IPS DF 19.7 (cell line): ENCODE data around the gene PF4V1.
"Not testable (repeated sequence)": the region's sequence is repeated elsewhere in the genome, so short reads cannot be mapped to it uniquely, and the experiment has no call there.

Experiments used
- DNase-seq: peaks from one replicate; pipeline ENCODE4 v3.0.0-alpha.2; 2013; ENCODE audit warnings: low read depth, low spot score

Gene PF4V1

DNA sequence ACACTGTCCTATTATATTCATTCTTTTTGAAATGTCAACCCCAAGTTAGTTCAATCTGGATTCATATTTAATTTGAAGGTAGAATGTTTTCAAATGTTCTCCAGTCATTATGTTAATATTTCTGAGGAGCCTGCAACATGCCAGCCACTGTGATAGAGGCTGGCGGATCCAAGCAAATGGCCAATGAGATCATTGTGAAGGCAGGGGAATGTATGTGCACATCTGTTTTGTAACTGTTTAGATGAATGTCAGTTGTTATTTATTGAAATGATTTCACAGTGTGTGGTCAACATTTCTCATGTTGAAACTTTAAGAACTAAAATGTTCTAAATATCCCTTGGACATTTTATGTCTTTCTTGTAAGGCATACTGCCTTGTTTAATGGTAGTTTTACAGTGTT is 17.7 kb downstream of the PF4V1 start:
- DNase-seq: no peak

DNA sequence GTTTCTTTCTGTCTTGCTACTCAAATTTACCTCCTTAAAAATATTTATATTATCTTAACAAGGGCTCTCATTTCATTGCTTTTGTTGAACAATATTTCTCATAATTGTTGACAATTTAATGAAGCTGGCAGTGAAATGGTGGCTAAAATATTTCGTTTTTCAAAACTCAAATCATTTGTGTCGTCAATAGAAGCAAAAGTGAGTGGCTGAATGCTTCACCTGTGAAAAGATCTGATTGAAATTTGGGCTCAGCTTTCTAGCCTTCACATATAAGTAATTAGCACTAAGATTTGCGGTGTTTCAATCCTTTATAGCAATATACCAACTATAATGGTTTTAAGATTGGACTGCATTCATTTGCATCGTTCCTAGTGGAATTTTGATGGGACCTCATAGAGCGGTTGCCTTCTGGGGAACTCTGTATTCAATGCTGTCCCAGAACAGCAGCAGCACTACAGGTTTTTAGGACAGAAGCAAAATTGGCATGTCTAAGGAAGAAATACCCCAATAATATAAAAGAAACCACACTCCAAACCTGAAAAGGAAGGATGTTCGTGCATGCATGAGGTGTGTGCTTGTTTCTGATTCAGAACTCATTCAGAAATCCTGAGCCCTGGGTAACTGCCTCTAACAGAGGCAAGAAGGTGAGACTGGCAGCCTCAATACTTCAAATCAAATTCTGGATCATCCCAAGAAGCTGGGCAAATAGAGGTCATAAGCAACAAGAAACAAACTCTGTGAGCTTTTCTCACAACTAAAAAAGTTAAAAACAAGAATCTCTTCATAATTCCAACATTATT is 18.6 kb downstream of the PF4V1 start:
- DNase-seq: no peak

DNA sequence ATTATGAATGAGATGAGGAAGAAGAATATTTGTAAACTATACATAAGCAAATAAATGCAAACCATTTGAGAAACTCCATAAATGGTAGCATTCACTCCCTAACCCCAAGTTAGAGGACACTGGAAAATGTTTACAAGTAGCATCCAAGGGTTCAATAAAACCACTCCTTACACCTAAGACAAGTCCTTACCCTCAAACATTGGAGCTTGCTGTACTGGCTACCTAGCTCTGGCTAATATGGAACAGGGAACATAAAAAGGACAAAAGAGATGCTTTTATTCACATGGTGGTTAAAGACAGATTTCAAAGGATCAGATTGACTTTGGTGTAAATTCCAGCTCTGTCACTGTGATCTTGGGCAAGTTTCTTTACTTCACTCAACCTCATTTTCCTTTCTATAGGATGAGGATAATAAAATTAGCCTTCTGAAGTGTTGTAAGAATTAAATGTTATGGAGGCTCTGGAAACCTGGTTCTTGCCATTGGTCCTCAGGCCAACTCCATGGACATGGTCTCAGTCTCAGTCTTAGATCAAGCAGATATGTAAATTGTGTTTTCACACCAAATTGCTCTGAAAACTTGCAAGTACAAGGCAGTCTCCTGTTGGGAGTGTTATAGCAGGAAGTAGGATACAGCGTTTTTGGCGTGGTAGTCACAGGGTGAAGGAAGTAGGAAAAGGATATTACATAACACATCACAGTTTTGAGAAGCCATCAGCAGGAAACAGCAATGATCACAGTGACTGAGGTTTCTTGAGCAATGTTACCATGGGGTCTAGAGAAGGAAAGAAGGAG is 19.4 kb downstream of the PF4V1 start:
- DNase-seq: no peak

DNA sequence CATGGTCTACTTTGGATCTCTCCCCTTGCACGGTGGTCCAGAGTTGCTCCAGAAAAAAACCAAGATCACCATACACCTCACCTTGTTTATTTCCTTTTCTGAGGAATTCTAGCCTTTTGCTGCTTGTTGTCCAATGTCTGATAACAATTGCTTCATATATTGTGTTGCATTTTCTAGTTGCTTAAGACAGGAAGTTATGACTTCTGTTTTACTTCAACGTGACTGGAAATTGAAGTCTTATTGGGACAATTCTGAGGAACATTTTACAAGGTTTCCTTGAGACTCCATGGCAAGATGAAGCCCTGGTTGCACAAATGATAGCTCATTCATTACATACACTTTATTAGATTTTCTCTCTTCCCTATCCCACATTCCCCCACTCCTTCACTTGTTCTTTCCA is 21.3 kb downstream of the PF4V1 start:
- no peak for DNase-seq

DNA sequence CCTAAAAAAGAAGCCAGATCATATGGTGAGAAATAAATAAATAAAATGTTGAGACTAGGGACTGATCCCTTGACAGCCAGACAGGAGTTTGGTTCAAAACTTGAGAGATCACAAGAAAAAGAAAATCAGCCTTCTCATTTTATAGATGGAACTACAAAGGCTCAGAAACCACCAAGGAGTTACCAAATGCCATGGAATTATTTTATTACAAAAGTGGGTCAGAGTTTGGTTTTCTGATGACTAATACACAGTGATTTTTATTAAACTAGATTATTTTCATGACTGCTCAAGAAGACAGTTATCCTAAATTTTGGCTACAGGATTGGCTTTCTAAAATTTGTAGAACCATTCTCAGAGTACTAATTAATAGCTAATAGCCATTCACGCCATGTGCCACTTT is 22.3 kb downstream of the PF4V1 start:
- DNase-seq: no peak

DNA sequence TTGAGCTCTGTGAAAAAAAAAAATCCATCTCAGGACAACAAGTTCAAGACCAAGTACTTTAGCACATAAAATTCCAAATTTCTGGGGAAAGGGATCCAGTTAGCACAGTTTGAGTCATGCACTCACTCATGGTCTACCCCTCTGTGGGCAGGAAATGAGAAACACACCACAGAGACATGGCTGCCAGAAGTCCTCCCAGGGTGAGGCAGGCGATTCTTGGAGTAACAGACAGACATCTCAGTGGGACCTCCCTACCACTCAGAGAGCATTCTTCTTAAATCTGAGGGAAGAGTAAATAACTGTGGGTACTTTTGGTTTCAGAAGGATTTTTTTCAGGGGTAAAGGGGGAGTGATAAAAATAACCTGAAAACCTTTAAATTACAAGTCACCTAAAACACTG is 30.2 kb downstream of the PF4V1 start:
- DNase-seq: no peak

- no peak for DNase-seq
These were observed 32.6 kb downstream of the PF4V1 start for GRCh38 chr4:73885574-73886267.

GRCh38 chr4:73891326-73891725 is 38.2 kb downstream of the PF4V1 start:
- no peak for DNase-seq

DNA sequence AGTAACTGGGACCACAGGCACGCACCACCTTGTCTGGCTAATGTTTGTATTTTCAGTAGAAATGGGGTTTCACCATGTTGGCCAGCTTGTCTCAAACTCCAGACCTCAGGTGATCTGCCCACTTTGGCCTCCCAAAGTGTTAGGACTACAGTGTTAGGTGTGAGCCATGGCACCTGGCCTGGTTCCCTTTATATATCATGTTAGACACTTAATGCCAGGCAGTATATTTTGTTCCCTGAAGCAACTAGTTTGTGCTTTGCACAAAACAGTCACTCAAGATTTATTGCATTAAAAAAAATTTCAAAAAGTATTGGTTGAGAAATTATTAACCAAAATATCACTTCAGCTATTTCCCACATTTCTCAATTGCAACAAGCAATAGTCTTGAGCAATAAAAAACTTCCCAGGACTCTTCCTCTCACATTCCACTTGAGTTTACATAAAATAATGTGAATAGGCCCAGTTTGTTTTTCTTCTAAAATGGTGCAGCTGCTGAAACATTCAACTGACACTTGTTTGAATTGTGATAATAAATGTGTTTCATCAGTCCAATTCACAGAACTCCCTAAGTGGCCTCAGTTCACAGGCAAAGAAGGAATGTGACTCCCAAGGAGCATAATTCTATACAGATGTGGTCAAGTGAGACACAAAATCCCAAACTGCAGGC is 38.8 kb downstream of the PF4V1 start:
- no peak for DNase-seq

- DNase-seq: no peak
These were observed 39.9 kb downstream of the PF4V1 start for GRCh38 chr4:73892966-73893365.

GRCh38 chr4:73894001-73894400 is 40.9 kb downstream of the PF4V1 start:
- no peak for DNase-seq

DNA sequence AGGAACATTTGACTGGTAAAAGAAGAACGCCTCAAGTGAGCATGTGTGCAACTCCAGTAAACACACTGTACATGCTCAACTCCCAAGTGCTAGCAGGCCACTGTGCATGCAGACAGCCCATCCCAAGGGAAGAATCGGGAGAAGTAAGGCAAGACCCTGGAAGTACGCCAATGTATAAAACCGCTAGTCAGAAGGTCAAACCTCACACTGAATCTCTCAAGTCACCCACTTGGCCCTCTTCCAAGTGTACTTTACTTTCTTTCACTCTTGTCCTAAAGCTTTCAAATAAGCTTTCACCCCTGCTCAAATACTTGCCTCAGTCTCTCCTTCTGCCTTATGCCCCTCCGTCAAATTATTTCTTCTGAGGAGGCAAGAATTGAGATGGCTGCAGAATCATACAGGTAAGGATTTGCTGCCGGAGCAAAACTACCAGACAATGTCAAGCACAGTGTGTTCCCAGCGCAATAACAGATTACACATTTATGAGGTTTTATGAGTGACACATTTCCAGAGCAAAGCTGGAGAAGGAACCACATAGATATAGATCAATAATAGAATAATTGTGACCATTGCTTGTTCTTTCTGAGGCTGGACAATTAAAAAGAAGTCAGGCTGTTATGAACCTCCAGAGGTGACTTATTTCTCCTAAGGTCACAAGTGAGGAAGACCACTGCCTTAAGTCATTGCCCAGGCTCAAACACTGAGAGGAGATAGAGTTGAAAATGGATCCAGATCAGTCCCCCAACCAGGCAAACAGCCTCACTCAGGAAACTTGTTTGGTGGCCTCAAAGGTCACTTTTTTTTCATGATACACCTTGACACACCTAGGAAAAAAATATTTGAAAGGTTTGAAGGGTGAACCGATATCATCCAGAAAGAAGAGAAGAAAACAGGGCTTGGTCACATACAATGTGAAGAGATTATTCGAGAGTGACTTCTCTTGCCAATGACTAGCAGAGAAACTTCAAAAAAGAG is 42.4 kb downstream of the PF4V1 start:
- DNase-seq: no peak

DNA sequence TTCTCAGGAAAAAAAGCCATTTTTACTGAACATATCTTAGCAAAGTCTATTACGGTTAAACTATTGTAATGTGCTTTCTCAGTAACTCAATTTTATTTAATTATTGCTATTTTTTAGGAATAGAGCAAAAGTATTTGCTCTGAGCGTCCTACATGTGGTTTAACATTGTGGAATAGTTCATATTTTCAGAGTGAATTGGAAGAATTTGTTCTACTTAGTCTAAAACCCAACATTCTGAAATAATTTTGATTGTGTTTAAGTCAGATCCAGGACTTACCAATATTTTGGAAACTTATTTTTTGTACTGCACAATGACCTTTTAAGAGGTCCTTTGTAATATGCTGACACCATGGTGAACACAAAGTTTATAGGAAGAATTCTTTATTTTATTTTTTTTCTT is 43.3 kb downstream of the PF4V1 start:
- no peak for DNase-seq

DNA sequence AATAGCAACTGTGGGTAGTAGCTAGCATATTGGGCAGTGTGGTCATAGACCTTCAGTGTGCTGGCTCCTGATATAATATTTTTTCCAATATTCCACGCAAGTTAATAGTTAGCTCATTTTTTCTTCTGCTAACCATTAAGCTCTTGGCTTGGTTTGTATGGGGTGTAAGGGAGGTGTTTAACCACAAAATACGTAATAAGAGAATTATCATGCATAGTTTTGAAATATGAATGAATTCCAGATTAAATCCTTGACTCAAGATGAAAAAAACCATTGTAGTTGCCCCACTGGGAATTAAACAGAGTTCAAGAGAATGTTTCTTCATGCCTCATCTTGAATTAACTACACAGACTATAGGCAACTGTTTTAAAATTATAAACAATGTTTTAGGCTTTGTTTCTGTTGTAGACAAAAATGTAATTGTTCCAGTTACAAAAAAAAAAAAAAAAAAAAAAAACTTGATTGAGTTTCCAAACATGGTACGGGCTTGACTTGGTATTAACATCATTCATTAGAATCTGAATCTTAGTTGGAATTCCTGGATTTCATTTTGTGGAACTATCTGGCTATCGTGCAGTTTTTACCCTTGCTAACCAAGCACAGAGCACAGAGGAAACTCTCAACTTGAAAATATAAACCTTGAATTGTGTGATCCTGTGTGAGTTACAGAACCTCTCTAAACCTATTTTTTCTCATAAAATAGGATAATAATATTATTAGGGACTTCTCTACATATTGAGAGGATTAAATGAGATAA is 44.5 kb downstream of the PF4V1 start:
- DNase-seq: no peak

DNA sequence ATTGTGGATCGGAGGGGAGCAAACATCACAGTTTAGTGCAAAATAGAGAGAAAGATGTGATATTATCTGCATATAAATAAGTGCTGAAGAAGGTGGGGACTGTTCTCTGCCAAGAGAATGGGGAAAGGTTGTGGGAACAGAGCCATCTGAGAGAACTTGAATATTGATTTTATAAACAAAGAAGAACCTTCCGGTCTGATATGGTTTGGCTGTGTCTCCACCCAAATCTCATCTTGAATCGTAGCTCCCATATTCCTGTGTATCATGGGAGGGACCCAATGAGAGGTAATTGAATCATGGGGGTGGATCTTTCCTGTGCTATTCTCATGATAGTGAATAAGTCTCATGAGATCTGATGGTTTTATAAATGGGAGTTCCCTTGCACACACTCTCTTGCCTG is 46.2 kb downstream of the PF4V1 start:
- DNase-seq: not testable (repeated sequence)

DNA sequence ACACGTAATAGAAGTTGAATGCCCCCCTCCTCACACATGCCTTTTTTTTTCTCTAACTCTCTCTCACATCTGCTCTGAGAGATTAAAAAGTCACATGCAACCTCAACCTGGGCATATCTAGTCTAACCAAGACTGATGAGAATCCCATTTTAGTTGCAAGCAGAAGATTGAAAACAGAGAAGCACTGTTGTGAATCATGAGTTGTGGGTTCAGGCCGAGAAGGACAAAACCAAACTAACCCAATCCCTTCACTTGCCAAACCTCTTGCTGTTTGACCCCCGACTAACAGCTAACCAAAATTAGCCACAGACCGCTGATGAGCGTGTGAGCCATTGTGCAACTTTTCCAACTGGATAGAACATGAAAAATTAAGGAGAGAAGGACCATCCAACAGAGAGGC is 47.9 kb downstream of the PF4V1 start:
- DNase-seq: no peak

DNA sequence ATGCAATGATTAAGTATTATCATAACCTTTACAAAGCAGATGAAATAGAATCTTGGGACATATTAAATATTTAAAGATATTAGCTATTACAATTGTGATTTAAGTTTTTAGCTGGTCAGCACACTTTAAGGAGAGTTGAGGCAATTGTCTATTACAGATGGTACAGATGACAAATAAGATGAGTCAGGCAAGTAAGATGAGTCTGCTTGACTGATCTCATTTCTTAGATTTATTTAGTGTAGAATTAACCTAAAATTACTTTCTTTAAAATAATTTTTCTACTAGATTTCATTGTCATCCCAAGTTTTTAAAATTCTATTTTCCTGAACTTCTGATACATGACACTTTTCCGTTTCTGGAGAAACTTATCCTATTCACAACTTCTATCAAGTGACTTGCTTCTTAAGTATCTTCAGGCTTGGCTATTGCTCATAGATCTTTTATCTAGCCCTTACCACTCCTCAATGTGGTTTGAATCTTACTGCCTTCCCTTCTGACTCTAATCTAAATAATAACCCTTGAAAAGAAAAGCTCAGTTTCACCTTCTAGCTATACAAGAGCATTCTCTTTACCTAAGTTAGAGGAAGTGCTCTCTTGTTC is 49.0 kb downstream of the PF4V1 start:
- no peak for DNase-seq

DNA sequence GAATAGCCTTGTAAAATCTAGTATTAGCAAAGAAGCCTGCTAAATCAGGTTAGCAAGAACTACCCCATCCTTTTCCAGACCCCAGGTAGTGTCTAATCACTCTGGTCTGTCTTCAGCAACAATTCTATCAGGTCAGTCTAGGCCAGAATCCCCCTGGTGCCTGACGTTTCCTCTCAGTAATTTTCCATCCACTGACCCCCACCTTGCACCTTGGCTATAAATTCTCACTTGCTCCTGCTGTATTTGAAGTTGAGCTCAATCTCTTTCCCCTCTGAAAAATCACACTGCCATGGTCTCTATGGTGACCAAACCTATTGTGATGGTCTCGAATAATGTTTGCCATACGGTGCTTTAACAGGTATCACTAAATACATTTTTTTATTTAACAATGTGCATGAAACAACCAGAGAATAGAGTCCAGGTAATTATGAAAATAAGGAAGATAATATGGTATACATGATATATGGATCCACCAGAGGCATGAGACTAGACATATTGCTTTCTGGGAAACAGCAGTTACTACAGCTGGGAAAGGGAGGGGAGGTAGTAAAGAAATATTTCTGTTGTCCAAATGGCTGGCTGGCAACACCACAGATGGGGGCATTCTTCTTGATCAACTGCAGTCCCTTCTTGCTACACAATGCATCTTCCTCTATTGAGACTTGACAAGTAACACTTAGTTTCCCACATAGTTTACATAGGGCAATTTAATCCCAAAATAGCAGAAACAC is 49.9 kb downstream of the PF4V1 start:
- DNase-seq: no peak
